Breast epithelium (tissue), 4 donors: ENCODE data around the gene SHISA5. TPM values are rescaled to one million over a fixed set of nuclear protein-coding genes. Genes with fewer than 3 reads are reported as not detected.

Experiments used
- DNase-seq, 2 donors: peaks; one replicate each; pipeline ENCODE4 v3.0.0-alpha.2; 2019; ENCODE audit warnings: low spot score in 2 of 2
- H3K27ac ChIP-seq, 2 donors: fragments of 200-600 bp; sonication (generic) in 1 of 2; one replicate each; pipeline ENCODE4 v1.5.1; 2016 to 2019; ENCODE audit warnings: mild to moderate bottlenecking in 1 of 2
- H3K27me3 ChIP-seq, 2 donors: fragments of 200-600 bp; sonication (generic) in 1 of 2; one replicate each; pipeline versions ENCODE4 v1.5.1 to v1.6.0; 2017 to 2019; ENCODE audit warnings: control low read depth in 1 of 2, mild to moderate bottlenecking in 1 of 2
- H3K36me3 ChIP-seq: fragments of 200-600 bp; one replicate; pipeline ENCODE4 v1.5.1; 2019
- H3K4me1 ChIP-seq, 2 donors: fragments of 200-600 bp; sonication (generic); one replicate each; pipeline ENCODE4 v1.5.1; 2016 to 2019; ENCODE audit warnings: control low read depth in 1 of 2
- H3K4me3 ChIP-seq, 3 donors: fragments of 200-600 bp; sonication (generic); 1 replicate in 2 of 3; 2 replicates in 1 of 3; pipeline ENCODE4 v1.5.1; 2016 to 2019; ENCODE audit warnings: mild to moderate bottlenecking in 3 of 3, moderate library complexity in 2 of 3
- H3K9me3 ChIP-seq, 2 donors: fragments of 200-600 bp; sonication (generic) in 1 of 2; one replicate each; pipeline ENCODE4 v1.5.1; 2016 to 2019; ENCODE audit warnings: control low read depth in 1 of 2
- POLR2A ChIP-seq: fragments of 450-650 bp; IDR thresholded peaks from one replicate; pipeline ENCODE4 v1.6.1; 2016; ENCODE audit warnings: antibody characterized with exemption, mild to moderate bottlenecking, moderate library complexity
- POLR2AphosphoS5 ChIP-seq, 3 donors: sonication (generic); formaldehyde crosslinking; IDR thresholded peaks; one replicate each; pipeline ENCODE4 v1.6.1; 2017; ENCODE audit warnings: antibody characterized with exemption in 3 of 3
- intact Hi-C: fragments of 100-400 bp; cut with DNase I; formaldehyde crosslinking; loops from one replicate; pipeline ENCODE4 v1.15.1; 2023; ENCODE audit warnings: low total_unique reads
- total RNA-seq, 3 donors: library from RNA; depleted of rRNA; stranded (reverse); fragments of >200 nt; gene quantifications; one replicate each; pipeline ENCODE4 v1.1.0, GENCODE V29; 2016
- TF ChIP-seq, protein P1 (sequence below), 3 donors: fragments of 450-650 bp; IDR thresholded peaks; one replicate each; pipeline ENCODE4 v1.5.1; 2016 to 2017; ENCODE audit warnings: antibody characterized with exemption in 3 of 3, mild to moderate bottlenecking in 3 of 3, moderate library complexity in 3 of 3

SHISA5 gene
- total RNA-seq, 3 donors from 2014 or later = 65.6 to 90.1 (median 77.0) TPM

- Histone ChIP-seq H3K4me1 (peaks cover 8 to 13% of the 10 kb centered on the region in 2 donors), H3K27ac (peak overlapping the region; percentile 37 to 96), H3K4me3 (no peak overlapping the region), H3K9me3 (no peaks in the 10 kb centered on the region), H3K36me3 (no peaks in the 10 kb centered on the region), H3K27me3 (no peaks in the 10 kb centered on the region)
- no peak for TF ChIP-seq POLR2A
- no peak for DNase-seq
- intact Hi-C loops = no loop called here
Measured at GRCh38 chr3:48435223-48435595, 68.8 kb downstream of the SHISA5 start.

- peak overlapping the region; percentile 37 to 96 for H3K27ac ChIP-seq
- intact Hi-C loops = no loop called here
Measured at GRCh38 chr3:48434591-48435222, 69.3 kb downstream of the SHISA5 start.

GRCh38 chr3:48433472-48434118, 70.4 kb downstream of the SHISA5 start:
- H3K36me3 ChIP-seq = no peaks in the 10 kb centered on the region
- DNase-seq = no peak
- no peaks in the 10 kb centered on the region for H3K9me3 ChIP-seq
- peak overlapping the region in 2 of 3 donors; percentile 6 to 27 for H3K4me3 ChIP-seq
- H3K27ac ChIP-seq = peak overlapping the region; percentile 96
- no peak for TF ChIP-seq POLR2A
- TF ChIP-seq, protein P1, sequence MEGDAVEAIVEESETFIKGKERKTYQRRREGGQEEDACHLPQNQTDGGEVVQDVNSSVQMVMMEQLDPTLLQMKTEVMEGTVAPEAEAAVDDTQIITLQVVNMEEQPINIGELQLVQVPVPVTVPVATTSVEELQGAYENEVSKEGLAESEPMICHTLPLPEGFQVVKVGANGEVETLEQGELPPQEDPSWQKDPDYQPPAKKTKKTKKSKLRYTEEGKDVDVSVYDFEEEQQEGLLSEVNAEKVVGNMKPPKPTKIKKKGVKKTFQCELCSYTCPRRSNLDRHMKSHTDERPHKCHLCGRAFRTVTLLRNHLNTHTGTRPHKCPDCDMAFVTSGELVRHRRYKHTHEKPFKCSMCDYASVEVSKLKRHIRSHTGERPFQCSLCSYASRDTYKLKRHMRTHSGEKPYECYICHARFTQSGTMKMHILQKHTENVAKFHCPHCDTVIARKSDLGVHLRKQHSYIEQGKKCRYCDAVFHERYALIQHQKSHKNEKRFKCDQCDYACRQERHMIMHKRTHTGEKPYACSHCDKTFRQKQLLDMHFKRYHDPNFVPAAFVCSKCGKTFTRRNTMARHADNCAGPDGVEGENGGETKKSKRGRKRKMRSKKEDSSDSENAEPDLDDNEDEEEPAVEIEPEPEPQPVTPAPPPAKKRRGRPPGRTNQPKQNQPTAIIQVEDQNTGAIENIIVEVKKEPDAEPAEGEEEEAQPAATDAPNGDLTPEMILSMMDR (IDR thresholded peaks at IDR 0.05) = no peak
- no peak for TF ChIP-seq POLR2AphosphoS5 (IDR thresholded peaks at IDR 0.05)
- peaks cover 9 to 13% of the 10 kb centered on the region in 2 donors for H3K4me1 ChIP-seq
- no peaks in the 10 kb centered on the region for H3K27me3 ChIP-seq
- intact Hi-C loops = no loop called here

More at GRCh38 chr3:48434591-48435222, 69.3 kb downstream of the SHISA5 start:
- Histone ChIP-seq H3K4me1 (peaks cover 9 to 13% of the 10 kb centered on the region in 2 donors), H3K36me3 (no peaks in the 10 kb centered on the region), H3K27me3 (no peaks in the 10 kb centered on the region), H3K9me3 (no peaks in the 10 kb centered on the region), H3K4me3 (no peak overlapping the region)
- DNase-seq = no peak
- TF ChIP-seq, protein P1 (IDR thresholded peaks at IDR 0.05) = no peak
- TF ChIP-seq POLR2A (no peak), POLR2AphosphoS5 (IDR thresholded peaks at IDR 0.05) (no peak)

- no peaks in the 10 kb centered on the region for H3K9me3 ChIP-seq
- peaks cover 9 to 13% of the 10 kb centered on the region in 2 donors for H3K4me1 ChIP-seq
- peak overlapping the region; percentile 96 for H3K27ac ChIP-seq
- no peak for DNase-seq
- intact Hi-C loops = no loop called here
- H3K27me3 ChIP-seq = no peaks in the 10 kb centered on the region
- TF ChIP-seq POLR2A (no peak), POLR2AphosphoS5 (IDR thresholded peaks at IDR 0.05) (no peak)
- TF ChIP-seq, protein P1 (IDR thresholded peaks at IDR 0.05) = no peak
- H3K36me3 ChIP-seq = no peaks in the 10 kb centered on the region
- peak overlapping the region in 1 of 3 donors; percentile 27 for H3K4me3 ChIP-seq
Measured at GRCh38 chr3:48432411-48433371, 71.3 kb downstream of the SHISA5 start.

- Histone ChIP-seq H3K27me3 (no peaks in the 10 kb centered on the region), H3K4me1 (peaks cover 9 to 17% of the 10 kb centered on the region in 2 donors), H3K9me3 (no peaks in the 10 kb centered on the region), H3K36me3 (no peaks in the 10 kb centered on the region), H3K4me3 (no peak overlapping the region), H3K27ac (peak overlapping the region; percentile 96)
- TF ChIP-seq POLR2A (no peak), POLR2AphosphoS5 (IDR thresholded peaks at IDR 0.05) (no peak)
- TF ChIP-seq, protein P1 (IDR thresholded peaks at IDR 0.05) = no peak
- no peak for DNase-seq
- intact Hi-C loops = no loop called here
Measured at GRCh38 chr3:48431224-48432029, 72.5 kb downstream of the SHISA5 start.
